ENCODE data around the gene MALSU1. TPM values are rescaled to one million over a fixed set of nuclear protein-coding genes. Genes with fewer than 3 reads are reported as not detected.

MALSU1 gene
- total RNA-seq, 4 donors from 2014 or later: 76.1 to 211 (median 95.7) TPM

- intact Hi-C loops (cut with DNase I): loop anchor here (10.0 kb wide), 1 partner anchor 89 kb away; no protein-coding TSS in a partner anchor
- Histone ChIP-seq H3K36me3 (no peaks in the 10 kb centered on the region), H3K27ac (no peak overlapping the region), H3K9me3 (no peaks in the 10 kb centered on the region), H3K4me1 (no peaks in the 10 kb centered on the region), H3K27me3 (no peaks in the 10 kb centered on the region), H3K4me3 (replicated peaks in 1 of 3) (no peak overlapping the region)
- 73 to 76% methylated on average over 18 of the region's 18 CpGs for WGBS, 2 donors
- no peak for TF ChIP-seq POLR2A (IDR thresholded peaks at IDR 0.05)
- DNase-seq: no peak
Measured at GRCh38 chr7:23285657-23286646, 13.2 kb upstream of the MALSU1 start.

DNA sequence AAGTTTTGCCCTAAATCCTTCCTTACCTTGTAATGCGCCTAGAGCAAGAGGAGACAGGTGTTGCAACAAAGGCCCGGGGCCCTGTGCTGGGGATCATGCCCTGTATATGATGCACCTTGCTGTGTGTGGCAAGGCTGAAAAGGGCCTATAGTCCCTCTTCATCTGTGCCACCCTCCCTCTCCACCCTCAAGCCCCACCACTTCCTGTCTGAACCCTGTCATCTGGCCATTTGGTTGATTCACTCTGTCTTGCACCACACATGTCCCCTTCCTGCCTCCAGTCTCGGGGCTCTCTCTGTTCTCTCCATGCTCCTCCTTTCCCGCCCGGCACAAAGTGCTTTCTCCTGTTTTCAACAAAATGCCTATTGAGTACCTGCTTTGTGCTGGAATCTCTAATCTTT lies 11.5 kb upstream of the MALSU1 start:
- H3K9me3 ChIP-seq: no peaks in the 10 kb centered on the region
- H3K36me3 ChIP-seq: no peaks in the 10 kb centered on the region
- H3K27ac ChIP-seq: no peak overlapping the region
- H3K4me3 ChIP-seq (replicated peaks in 1 of 3): no peak overlapping the region
- no peak for TF ChIP-seq POLR2A (IDR thresholded peaks at IDR 0.05)
- TF ChIP-seq, protein P1, sequence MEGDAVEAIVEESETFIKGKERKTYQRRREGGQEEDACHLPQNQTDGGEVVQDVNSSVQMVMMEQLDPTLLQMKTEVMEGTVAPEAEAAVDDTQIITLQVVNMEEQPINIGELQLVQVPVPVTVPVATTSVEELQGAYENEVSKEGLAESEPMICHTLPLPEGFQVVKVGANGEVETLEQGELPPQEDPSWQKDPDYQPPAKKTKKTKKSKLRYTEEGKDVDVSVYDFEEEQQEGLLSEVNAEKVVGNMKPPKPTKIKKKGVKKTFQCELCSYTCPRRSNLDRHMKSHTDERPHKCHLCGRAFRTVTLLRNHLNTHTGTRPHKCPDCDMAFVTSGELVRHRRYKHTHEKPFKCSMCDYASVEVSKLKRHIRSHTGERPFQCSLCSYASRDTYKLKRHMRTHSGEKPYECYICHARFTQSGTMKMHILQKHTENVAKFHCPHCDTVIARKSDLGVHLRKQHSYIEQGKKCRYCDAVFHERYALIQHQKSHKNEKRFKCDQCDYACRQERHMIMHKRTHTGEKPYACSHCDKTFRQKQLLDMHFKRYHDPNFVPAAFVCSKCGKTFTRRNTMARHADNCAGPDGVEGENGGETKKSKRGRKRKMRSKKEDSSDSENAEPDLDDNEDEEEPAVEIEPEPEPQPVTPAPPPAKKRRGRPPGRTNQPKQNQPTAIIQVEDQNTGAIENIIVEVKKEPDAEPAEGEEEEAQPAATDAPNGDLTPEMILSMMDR (IDR thresholded peaks at IDR 0.05): no peak
- H3K27me3 ChIP-seq: no peaks in the 10 kb centered on the region
- DNase-seq: no peak
- WGBS, 2 donors: 91 to 93% methylated on average over 5 of the region's 5 CpGs
- intact Hi-C loops (cut with DNase I): loop anchor here (10.0 kb wide), 1 partner anchor 87 kb away; no protein-coding TSS in a partner anchor
- H3K4me1 ChIP-seq: peaks cover 3 to 8% of the 10 kb centered on the region in 2 donors

DNA sequence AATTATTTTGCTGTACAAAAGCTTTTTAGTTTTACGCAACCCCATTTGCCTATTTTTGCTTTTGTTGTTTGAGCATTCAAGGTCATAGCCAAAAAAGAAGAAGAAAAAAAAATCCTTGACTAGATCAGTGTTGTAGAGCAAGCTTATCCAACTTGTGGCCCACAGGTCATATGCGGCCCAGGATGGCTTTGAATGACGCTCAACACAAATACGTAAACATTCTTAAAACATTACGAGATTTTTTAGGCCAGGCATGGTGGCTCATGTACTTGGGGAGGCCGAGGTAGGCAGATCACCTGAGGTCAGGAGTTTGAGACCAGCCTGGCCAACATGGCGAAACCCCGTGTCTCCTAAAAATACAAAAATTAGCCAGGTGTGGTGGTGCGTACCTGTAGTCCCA lies 8.1 kb upstream of the MALSU1 start:
- TF ChIP-seq POLR2A (IDR thresholded peaks at IDR 0.05): no peak
- TF ChIP-seq, protein P1 (IDR thresholded peaks at IDR 0.05): no peak
- Histone ChIP-seq H3K27ac (no peak overlapping the region), H3K36me3 (no peaks in the 10 kb centered on the region)

DNA sequence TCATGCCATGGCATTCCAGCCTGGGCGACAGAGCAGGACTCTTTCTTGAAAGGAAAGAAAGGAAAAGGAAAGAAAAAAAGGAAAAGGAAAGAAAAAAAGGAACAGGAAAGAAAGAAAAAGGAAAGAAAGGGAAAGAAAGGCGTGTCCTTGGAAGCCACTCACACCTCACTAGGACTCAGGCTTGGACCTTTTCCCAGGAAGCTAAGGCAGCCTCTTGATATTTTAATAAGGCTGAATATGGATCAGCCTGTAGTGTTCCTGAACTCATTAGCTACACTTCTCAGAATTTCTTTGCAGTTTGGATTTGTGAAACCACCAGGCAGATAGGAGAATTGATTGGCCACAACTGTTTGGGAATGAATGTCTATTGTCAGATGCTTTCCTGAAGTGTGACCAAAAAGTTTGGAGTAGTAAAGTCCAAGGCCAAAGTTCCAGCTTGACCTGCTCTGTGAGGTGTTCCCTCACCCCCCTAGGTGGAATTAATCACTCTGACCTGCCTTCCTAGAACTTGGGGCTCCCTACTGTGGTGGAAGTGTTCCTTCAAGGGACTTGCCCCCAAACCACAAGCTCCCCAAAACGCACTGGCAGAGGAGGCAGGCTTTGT lies 7.1 kb upstream of the MALSU1 start:
- WGBS, 2 donors: 77 to 84% methylated on average over 3 of the region's 3 CpGs
- no peaks in the 10 kb centered on the region for H3K9me3 ChIP-seq
- no peak for DNase-seq
- intact Hi-C loops (cut with DNase I): no loop called here
- H3K27ac ChIP-seq: no peak overlapping the region
- no peak overlapping the region for H3K4me3 ChIP-seq (replicated peaks in 1 of 3)
- H3K36me3 ChIP-seq: no peaks in the 10 kb centered on the region
- no peak for TF ChIP-seq POLR2A (IDR thresholded peaks at IDR 0.05)
- TF ChIP-seq, protein P1 (IDR thresholded peaks at IDR 0.05): no peak
- H3K4me1 ChIP-seq: peaks cover 4 to 8% of the 10 kb centered on the region in 2 donors
- H3K27me3 ChIP-seq: no peaks in the 10 kb centered on the region

More for the DNA sequence above, 8.1 kb upstream of the MALSU1 start:
- Histone ChIP-seq H3K9me3 (no peaks in the 10 kb centered on the region), H3K4me3 (replicated peaks in 1 of 3) (no peak overlapping the region), H3K4me1 (peaks cover 4 to 8% of the 10 kb centered on the region in 2 donors), H3K27me3 (no peaks in the 10 kb centered on the region)
- intact Hi-C loops (cut with DNase I): no loop called here
- 94 to 96% methylated on average over 9 of the region's 9 CpGs for WGBS, 2 donors
- no peak for DNase-seq

GRCh38 chr7:23292623-23293022 lies 6.5 kb upstream of the MALSU1 start:
- intact Hi-C loops (cut with DNase I): no loop called here
- no peak for DNase-seq

More at GRCh38 chr7:23292623-23293022, 6.5 kb upstream of the MALSU1 start:
- WGBS, 2 donors: 93 to 97% methylated on average over 4 of the region's 4 CpGs
- no peak overlapping the region for H3K27ac ChIP-seq
- peaks cover 6 to 8% of the 10 kb centered on the region in 2 donors for H3K4me1 ChIP-seq
- no peaks in the 10 kb centered on the region for H3K27me3 ChIP-seq
- no peaks in the 10 kb centered on the region for H3K9me3 ChIP-seq
- TF ChIP-seq POLR2A (IDR thresholded peaks at IDR 0.05): no peak
- TF ChIP-seq, protein P1 (IDR thresholded peaks at IDR 0.05): no peak
- H3K4me3 ChIP-seq (replicated peaks in 1 of 3): no peak overlapping the region
- H3K36me3 ChIP-seq: no peaks in the 10 kb centered on the region

Data from thyroid gland (tissue), 4 donors.